Measurements from ENCODE around the gene FAM83G.
"Not testable (repeated sequence)": the region's sequence is repeated elsewhere in the genome, so short reads cannot be mapped to it uniquely, and the experiment has no call there.

The FAM83G gene

DNA sequence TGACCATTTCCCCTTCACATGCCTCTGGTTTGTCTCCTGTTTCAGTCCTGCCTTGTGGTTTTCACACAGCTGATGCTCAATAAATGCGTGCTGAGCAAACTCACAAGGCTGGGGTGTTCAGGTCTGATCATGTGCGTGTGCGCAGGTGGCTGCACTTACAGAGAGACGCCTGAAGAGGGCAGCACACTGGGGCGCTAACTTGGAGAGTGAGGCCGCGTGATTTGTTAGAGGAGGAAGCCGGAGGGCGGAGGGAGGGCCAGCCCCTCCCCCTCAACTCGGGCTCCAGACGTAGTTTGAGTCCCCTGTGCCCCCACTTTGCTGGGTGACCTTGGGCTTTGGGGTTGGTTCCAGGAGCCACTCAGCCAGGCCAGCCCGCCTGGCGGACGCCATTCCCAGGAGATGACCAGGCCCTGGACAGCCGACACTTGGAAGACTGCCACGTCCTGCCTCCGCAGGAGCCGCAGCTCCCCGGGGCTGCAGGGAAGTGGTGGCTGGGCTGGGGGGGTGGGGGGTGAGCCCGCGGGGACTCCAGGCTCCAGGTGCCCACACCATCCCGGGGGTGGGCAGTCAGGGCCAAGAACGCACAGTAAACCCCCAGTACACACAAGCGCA, 27.9 kb upstream of the FAM83G start:
- H3K4me1 ChIP-seq, H3K4me2 ChIP-seq, H3K4me3 ChIP-seq, H4K20me1 ChIP-seq, H3K27me3 ChIP-seq, H3K9me3 ChIP-seq, H3K36me3 ChIP-seq, H3K27ac ChIP-seq, H3K9ac ChIP-seq: not testable (repeated sequence)

DNA sequence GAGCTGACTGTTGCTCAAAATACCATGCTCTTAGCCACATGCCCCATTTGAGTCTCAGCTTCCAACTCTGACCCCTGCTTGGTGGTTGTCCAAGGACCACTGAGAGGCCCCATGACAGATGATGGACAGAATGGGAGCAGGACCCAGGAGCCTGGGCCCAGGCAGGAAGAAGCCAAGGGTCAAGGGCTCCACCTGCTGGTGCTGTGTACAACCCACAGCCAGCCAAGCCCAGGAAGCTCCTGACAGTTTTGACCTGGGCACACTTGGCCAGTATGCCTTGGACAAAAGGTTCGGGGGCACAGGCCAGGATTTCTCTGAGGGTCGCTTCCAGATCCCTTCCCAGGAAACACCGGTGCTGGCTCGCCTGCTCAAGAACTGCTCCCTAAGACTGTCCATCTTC, 27.2 kb upstream of the FAM83G start:
- not testable (repeated sequence) for H3K4me3 ChIP-seq, H3K27ac ChIP-seq, H3K9me3 ChIP-seq, H3K4me2 ChIP-seq, H3K4me1 ChIP-seq, H4K20me1 ChIP-seq, H3K36me3 ChIP-seq, H3K9ac ChIP-seq, H3K27me3 ChIP-seq

DNA sequence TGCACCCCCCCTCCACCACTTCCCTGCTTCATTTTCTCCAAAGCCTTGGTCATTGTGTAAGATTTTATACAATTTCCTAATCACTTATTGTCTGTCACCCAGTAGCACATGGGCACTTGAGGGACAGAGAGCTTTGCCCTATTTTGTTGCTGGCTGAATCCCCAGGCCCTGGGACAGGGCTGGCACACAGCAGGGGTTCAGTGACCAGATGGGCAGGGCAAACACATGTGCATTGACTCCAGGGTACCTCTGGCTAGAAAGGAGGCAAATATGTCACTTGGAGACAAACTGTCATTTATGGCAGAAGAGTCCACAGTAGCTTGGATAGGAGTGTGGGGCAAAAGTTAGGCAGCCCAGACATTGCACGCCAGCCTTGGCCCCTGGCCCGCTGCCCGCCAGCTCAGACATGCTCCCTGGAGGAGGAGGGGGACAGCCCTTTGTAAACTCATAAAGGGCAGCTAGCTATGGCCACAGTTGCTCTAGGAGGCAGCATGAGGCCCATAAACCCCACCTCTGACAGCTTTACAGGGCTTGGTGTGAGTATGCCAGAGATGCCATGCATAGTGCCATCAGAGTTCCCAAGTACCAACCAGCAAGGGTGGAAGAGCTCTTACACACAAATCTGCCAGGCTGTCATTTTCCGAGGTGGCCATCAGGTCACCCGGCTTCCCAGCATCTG, 26.3 kb upstream of the FAM83G start:
- not testable (repeated sequence) for H3K4me3 ChIP-seq, H3K4me2 ChIP-seq, H3K27ac ChIP-seq, H3K36me3 ChIP-seq, H3K4me1 ChIP-seq, H3K9me3 ChIP-seq, H4K20me1 ChIP-seq, H3K9ac ChIP-seq, H3K27me3 ChIP-seq

DNA sequence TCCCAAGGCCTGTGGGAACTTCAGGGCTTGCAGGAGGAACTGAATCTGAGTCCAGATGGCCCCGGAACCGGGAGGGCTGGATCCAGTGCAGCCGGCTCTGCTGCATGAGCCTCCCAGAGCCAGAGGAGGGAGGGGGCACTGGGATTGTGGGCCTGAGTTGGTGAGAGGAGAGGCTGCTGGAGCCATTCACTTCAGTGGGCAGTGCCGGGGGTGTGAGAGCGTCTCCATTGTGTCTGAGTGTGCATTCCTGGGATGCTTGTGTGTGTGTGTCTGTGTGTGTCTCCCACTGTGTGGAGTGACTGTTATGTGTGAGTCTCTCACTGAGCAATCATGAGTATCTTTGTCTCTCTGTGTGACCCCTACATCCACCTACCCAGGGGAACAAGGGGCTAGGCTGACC, 25.2 kb upstream of the FAM83G start:
- H3K9ac ChIP-seq, H3K27me3 ChIP-seq, H3K4me2 ChIP-seq, H3K36me3 ChIP-seq, H3K4me1 ChIP-seq, H3K27ac ChIP-seq, H3K9me3 ChIP-seq, H4K20me1 ChIP-seq, H3K4me3 ChIP-seq: not testable (repeated sequence)

DNA sequence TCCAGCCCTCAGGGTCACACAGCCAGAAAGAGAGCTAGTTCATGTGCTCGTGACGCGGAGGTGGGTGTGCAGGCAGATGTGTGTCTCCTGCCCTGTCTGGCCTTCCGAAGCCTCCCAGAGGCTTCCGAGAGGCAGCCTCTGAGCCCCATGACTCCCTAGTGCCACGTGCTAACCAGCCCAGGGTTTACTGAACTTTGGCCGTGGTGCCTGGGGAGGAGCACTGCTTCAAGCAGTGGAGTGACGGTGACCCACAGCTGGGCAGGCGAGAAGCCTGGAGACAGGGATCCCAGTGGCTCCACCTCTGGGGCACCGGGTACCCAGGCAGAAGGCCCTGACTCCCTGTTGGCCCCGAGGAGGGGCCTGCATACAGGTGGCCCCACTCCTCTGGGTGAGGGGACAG, 24.1 kb upstream of the FAM83G start:
- not testable (repeated sequence) for H3K4me2 ChIP-seq, H3K9me3 ChIP-seq, H3K27me3 ChIP-seq, H3K4me3 ChIP-seq, H3K9ac ChIP-seq, H3K27ac ChIP-seq
- H3K36me3 ChIP-seq: peaks cover 13% of the 10 kb centered on the region
- peaks cover 14% of the 10 kb centered on the region for H3K4me1 ChIP-seq
- peaks cover 13% of the 10 kb centered on the region for H4K20me1 ChIP-seq

DNA sequence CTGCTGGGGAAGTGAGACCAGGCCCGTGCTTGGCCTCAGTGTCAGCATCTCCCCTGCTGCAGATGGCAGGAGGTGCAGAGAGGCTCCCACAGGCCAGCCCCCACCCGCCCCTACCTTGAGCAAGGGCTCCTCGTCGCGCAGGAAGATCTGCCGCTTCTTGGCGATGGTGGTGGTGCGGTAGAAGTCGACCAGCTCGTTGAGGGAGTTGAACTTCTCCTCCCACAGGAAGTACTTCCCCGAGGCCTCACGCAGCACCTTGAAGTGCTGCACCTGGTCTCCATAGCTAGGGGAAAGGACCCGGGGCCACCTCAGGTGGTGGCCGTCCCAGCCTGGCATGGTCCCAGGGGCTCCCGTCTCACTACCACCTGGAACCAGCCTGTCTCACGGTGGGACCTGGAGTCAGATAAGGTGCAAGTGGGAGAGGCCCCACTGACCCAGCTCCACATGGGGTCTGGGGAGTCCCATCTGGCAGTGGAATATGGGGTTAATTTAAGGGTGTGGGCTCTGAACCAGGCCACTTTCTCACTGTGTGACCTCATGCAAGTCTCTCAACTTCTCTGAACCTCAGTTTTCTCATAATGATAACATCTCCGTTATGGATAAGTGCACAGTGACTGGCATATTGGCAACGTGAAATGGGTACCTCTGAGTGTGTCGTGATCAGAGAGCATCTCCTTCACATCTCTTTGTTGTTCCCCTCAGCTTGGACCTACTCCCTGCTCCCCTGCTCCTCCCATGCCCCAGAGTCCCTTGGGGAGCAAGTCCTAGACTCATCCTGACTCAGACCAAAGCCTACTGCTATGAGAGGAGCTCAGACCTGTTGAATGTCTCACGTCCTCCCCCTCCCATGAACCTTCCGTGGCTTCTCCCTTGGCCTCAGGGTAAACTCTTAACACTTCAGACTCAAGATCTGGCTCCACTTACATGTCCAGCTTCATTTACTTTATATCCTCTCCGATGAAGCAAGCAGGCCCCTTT, 19.8 kb upstream of the FAM83G start:
- Histone ChIP-seq H3K4me1 (peaks cover 38% of the 10 kb centered on the region), H3K4me3 (no peak overlapping the region), H3K4me2 (peak overlapping the region; percentile 26), H3K9ac (no peak overlapping the region), H3K9me3 (no peaks in the 10 kb centered on the region), H3K36me3 (peaks cover 43% of the 10 kb centered on the region), H3K27ac (no peak overlapping the region), H4K20me1 (peaks cover 54% of the 10 kb centered on the region), H3K27me3 (no peaks in the 10 kb centered on the region)
- no peak for TF ChIP-seq Cebpa-rat (IDR thresholded peaks at IDR 0.05)

DNA sequence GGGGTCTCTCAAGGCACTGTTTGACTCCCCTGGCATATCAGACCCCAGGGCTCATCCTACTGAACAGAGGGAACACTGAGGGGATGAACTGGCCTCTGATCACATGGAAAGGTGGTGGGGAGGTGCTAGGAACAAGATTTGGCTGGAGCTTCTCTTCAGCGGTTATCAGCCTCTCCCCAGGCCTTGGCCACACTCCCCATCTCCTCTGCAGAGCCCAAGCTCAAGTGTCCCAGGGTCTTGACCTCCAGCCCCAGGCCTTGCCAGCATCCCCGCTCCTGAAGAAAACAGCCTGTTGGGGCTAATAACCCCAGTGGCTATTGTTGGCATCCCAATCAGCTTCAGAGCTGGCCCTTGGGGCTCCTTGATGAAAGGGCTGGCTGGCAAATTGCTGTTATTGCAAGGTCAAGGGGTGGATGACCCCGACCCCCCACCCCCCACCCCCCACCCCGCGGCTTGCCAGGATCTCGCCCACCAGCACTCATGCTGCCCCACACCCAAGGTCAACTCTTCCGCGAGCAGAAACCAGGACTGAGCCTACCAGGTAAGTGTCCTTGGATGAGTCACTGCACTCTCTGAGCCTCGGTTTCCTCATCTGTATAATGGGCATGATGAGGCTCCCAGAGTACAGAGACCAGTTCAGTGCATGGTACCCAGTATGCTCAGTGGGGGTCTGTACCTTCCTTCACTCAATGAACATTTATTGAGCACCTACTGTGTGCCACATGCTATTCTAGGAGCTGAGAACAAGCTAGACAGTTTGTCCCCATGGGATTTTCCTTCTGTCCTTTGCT, 18.8 kb upstream of the FAM83G start:
- Histone ChIP-seq H3K4me1 (peaks cover 42% of the 10 kb centered on the region), H4K20me1 (peaks cover 64% of the 10 kb centered on the region), H3K36me3 (peaks cover 43% of the 10 kb centered on the region), H3K9me3 (no peaks in the 10 kb centered on the region), H3K4me2 (peak overlapping the region; percentile 26), H3K4me3 (no peak overlapping the region), H3K27ac (no peak overlapping the region), H3K27me3 (no peaks in the 10 kb centered on the region), H3K9ac (no peak overlapping the region)
- TF ChIP-seq Cebpa-rat (IDR thresholded peaks at IDR 0.05): no peak

DNA sequence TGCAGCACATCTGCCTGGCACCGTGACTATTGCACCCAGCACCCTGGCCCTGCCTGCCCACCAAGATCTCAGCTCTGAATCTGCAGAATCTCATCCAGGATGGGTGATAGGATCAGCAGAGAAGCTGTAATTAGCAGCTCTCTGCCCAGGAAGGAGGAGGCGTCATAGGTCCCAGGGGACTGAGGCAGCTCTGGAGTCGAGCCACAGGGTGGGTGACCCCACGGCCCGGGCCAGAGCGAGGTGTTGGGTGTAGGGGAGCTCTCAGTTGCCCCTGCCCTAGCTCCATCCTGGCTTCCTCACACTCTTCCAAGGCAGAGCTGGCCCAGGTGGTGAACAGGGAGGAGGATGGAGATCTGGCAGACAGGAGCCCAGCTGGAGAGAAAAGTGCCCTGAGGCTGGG, 18.2 kb upstream of the FAM83G start:
- H3K4me1 ChIP-seq: peaks cover 42% of the 10 kb centered on the region
- H3K4me3 ChIP-seq: no peak overlapping the region
- no peak overlapping the region for H3K27ac ChIP-seq
- H3K9me3 ChIP-seq: no peaks in the 10 kb centered on the region
- TF ChIP-seq Cebpa-rat (IDR thresholded peaks at IDR 0.05): no peak
- H4K20me1 ChIP-seq: peaks cover 67% of the 10 kb centered on the region
- peaks cover 43% of the 10 kb centered on the region for H3K36me3 ChIP-seq
- no peak overlapping the region for H3K9ac ChIP-seq
- peak overlapping the region; percentile 26 for H3K4me2 ChIP-seq
- H3K27me3 ChIP-seq: no peaks in the 10 kb centered on the region

DNA sequence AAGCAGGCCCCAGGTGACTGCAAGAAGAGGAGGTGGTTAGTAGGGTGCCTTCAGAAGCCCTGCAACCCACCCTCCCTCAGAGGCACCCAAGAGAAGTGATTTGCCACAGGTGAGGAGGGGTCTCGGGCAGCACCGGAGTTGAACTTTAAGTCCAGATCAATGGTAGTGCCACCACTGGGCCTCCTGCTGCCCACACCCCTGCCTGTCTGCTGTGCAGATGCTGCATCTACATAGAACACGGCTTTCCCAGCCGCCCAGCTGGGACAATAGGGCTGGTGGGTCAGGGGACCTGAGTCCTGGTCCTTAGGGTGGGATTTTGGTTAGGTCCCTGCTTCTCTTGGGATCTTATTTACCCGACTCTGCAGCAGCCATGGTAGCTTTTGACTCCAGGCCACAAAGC, 17.6 kb upstream of the FAM83G start:
- H3K9ac ChIP-seq: no peak overlapping the region
- H3K4me1 ChIP-seq: peaks cover 42% of the 10 kb centered on the region
- H3K27ac ChIP-seq: no peak overlapping the region
- no peak overlapping the region for H3K4me3 ChIP-seq
- peaks cover 43% of the 10 kb centered on the region for H3K36me3 ChIP-seq
- no peak for TF ChIP-seq Cebpa-rat (IDR thresholded peaks at IDR 0.05)
- peak overlapping the region; percentile 26; the same call in 1 of the 2 replicates for H3K4me2 ChIP-seq
- no peaks in the 10 kb centered on the region for H3K9me3 ChIP-seq
- peaks cover 67% of the 10 kb centered on the region for H4K20me1 ChIP-seq
- no peaks in the 10 kb centered on the region for H3K27me3 ChIP-seq

Data from BLaER1 (cell line).